ENCODE results near the gene PRDM15. TPM values are rescaled to one million over a fixed set of nuclear protein-coding genes. Genes with fewer than 3 reads are reported as not detected.

Gene PRDM15
- total and polyA plus RNA-seq, 4 donors: 1.2 to 5.7 (median 2.1) TPM

GRCh38 chr21:41805038-41805437, 74.1 kb downstream of the PRDM15 start:
- WGBS: 91% methylated on average over 10 of the region's 10 CpGs
- TF ChIP-seq REST (IDR thresholded peaks at IDR 0.05) (no peak), SP1 (IDR thresholded peaks at IDR 0.05) (no peak), EGR1 (IDR thresholded peaks at IDR 0.05; ENCODE audit: low read depth in 2 of 2) (no peak), TAF1 (conservative IDR thresholded peaks at IDR 0.05) (no peak), YY1 (IDR thresholded peaks at IDR 0.05) (no peak), RXRA (IDR thresholded peaks at IDR 0.05) (no peak), HNF4G (IDR thresholded peaks at IDR 0.05) (no peak), JUND (IDR thresholded peaks at IDR 0.05) (no peak), HNF4A (conservative IDR thresholded peaks at IDR 0.05) (no peak), NR2F2 (IDR thresholded peaks at IDR 0.05) (no peak), CTCF (IDR thresholded peaks at IDR 0.05; ENCODE audit: low read depth, low read length, missing input control) (no peak), MAX (IDR thresholded peaks at IDR 0.05) (no peak), GABPA (IDR thresholded peaks at IDR 0.05 in 1 of 2, conservative IDR thresholded peaks at IDR 0.05 in 1 of 2) (no peak), ZBTB33 (IDR thresholded peaks at IDR 0.05) (no peak), FOXA1 (IDR thresholded peaks at IDR 0.05) (no peak), RAD21 (IDR thresholded peaks at IDR 0.05) (no peak), ATF3 (IDR thresholded peaks at IDR 0.05) (no peak), FOXA2 (IDR thresholded peaks at IDR 0.05) (no peak)

More at GRCh38 chr21:41805038-41805437, 74.1 kb downstream of the PRDM15 start:
- H3K27me3 ChIP-seq (ENCODE audit: control insufficient read depth in 4 of 4, insufficient read depth in 4 of 4, low read length in 3 of 4): no peaks in the 10 kb centered on the region
- no peak overlapping the region for H3K4me3 ChIP-seq (ENCODE audit: low read depth in 1 of 3, low read length in 3 of 3)
- no peaks in the 10 kb centered on the region for H3K9me3 ChIP-seq (ENCODE audit: control insufficient read depth in 4 of 4, low read length in 3 of 4)
- peaks cover 0 to 21% (median 6%) of the 10 kb centered on the region in 4 donors for H3K36me3 ChIP-seq (ENCODE audit: control insufficient read depth in 4 of 4, insufficient read depth in 3 of 4, low read depth in 1 of 4, low read length in 3 of 4)
- H3K9ac ChIP-seq (ENCODE audit: low read depth in 1 of 2, low read length in 2 of 2): no peak overlapping the region
- H3K4me1 ChIP-seq (ENCODE audit: control insufficient read depth in 4 of 4, insufficient read depth in 4 of 4, low read length in 3 of 4): no peaks in the 10 kb centered on the region
- no peak for DNase-seq (ENCODE audit: low spot score)
- H3K27ac ChIP-seq (ENCODE audit: low read depth in 1 of 2, low read length in 2 of 2): no peak overlapping the region

All from liver (tissue), 9 donors.